Ishikawa (cell line): ENCODE data around the gene TBC1D2.

Source experiments
- RAD21 ChIP-seq: IDR thresholded peaks from 2 replicates; pipeline ENCODE4 v1.6.1; 2012; ENCODE audit warnings: low read depth
- TF ChIP-seq, protein P1 (sequence below): IDR thresholded peaks from 2 replicates; pipeline ENCODE4 v1.6.1; 2012

DNA sequence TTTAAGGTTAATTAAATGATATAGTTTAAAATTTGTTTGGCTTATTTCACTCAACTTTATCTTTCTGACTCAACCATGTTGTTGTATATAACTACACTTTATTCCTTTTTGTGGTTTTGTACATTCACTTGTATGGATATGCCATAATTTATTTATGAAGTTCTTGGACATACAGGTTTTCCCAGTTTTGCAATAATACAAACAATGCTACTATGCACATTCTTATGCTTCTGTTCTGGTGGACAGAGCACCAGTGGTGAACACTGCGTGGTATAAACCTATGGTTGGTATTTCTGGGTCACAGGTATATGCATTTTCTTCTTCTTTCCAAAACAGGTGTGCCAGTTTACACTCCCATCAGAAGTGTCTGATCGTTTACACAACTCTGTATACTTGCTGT is 100.8 kb downstream of the TBC1D2 start:
- no peak for TF ChIP-seq RAD21
- TF ChIP-seq, protein P1, sequence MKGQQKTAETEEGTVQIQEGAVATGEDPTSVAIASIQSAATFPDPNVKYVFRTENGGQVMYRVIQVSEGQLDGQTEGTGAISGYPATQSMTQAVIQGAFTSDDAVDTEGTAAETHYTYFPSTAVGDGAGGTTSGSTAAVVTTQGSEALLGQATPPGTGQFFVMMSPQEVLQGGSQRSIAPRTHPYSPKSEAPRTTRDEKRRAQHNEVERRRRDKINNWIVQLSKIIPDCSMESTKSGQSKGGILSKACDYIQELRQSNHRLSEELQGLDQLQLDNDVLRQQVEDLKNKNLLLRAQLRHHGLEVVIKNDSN, result no peak
